B cell (primary cell): Measurements from ENCODE around the gene EFNB3. TPM values are rescaled to one million over a fixed set of nuclear protein-coding genes. Genes with fewer than 3 reads are reported as not detected.
A peak's percentile ranks its signal among the peaks of the same experiment; 100 is the strongest.

Experiments
- ATAC-seq: fragments of 200-7000 bp; cut with Tn5 transposase; one replicate; pipeline ENCODE4 v1.10.0; 2021; ENCODE audit warnings: low read depth, mild to moderate bottlenecking, moderate number of reproducible peaks, moderate library complexity
- CTCF ChIA-PET: fragments of 350-600 bp; sonication (Branson Sonifier 250); formaldehyde crosslinking; loops from one replicate; lab custom pipeline; 2021; ENCODE audit warnings: antibody characterized with exemption, inconsistent platforms; lab: Charles Lee
- POLR2A ChIA-PET: fragments of 350-600 bp; sonication (Branson Sonifier 250); formaldehyde crosslinking; loops from one replicate; lab custom pipeline; 2021; ENCODE audit warnings: antibody characterized with exemption; lab: Charles Lee
- DNase-seq: peaks from one replicate; pipeline ENCODE4 v3.0.0; 2013
- H2AFZ ChIP-seq: 2 replicates; pipeline ENCODE4 v1.6.1; 2012; ENCODE audit warnings: mild to moderate bottlenecking, low read depth, low read length; ENCODE audit not compliant: insufficient read depth, poor library complexity, severe bottlenecking
- H3K27ac ChIP-seq, 2 donors: 1 replicate in 1 of 2; 2 replicates in 1 of 2; pipeline ENCODE4 v1.5.1; 2012 to 2013; ENCODE audit warnings: low read length in 2 of 2, mild to moderate bottlenecking in 2 of 2, moderate library complexity in 1 of 2
- H3K27me3 ChIP-seq, 4 experiments: fragments of 200-600 bp in 1 of 4; sonication (generic) in 1 of 4; replicated peaks in 1 of 4; 1 replicate in 2 of 4; 2 replicates in 2 of 4; pipeline versions ENCODE4 v1.6.1 to v1.7.0; 2013 to 2016; ENCODE audit warnings: low read length in 3 of 4, mild to moderate bottlenecking in 2 of 4, mixed read lengths in 1 of 4, moderate library complexity in 1 of 4; ENCODE audit not compliant: insufficient read depth in 4 of 4, control insufficient read depth in 3 of 4; ENCODE audit errors: control extremely low read depth in 1 of 4
- H3K36me3 ChIP-seq, 2 experiments: replicated peaks in 1 of 2; 1 replicate in 1 of 2; 2 replicates in 1 of 2; pipeline versions ENCODE4 v1.6.1 to v1.7.1; 2013; ENCODE audit warnings: low read length in 1 of 2; ENCODE audit not compliant: insufficient read depth in 2 of 2, control insufficient read depth in 1 of 2; ENCODE audit errors: control extremely low read depth in 1 of 2, extremely low read depth in 1 of 2
- H3K4me1 ChIP-seq, 2 donors: fragments of 200-600 bp in 1 of 2; sonication (generic) in 1 of 2; 1 replicate in 1 of 2; 2 replicates in 1 of 2; pipeline versions ENCODE4 v1.5.1 to v1.6.1; 2013 to 2017; ENCODE audit warnings: low read length in 2 of 2; ENCODE audit not compliant: control insufficient read depth in 2 of 2, insufficient read depth in 2 of 2
- H3K4me2 ChIP-seq: replicated peaks from 2 replicates; pipeline ENCODE3; 2012; ENCODE audit warnings: mild to moderate bottlenecking, low read depth, low read length; ENCODE audit not compliant: poor library complexity, severe bottlenecking
- H3K4me3 ChIP-seq, 5 experiments: fragments of 200-600 bp in 1 of 5; sonication (generic) in 1 of 5; 1 replicate in 3 of 5; 2 replicates in 2 of 5; pipeline versions ENCODE4 v1.5.1 to v1.7.0; 2011 to 2016; ENCODE audit warnings: low read length in 4 of 5, mild to moderate bottlenecking in 4 of 5, low read depth in 2 of 5, control low read depth in 1 of 5, moderate library complexity in 1 of 5; ENCODE audit not compliant: insufficient read depth in 1 of 5; ENCODE audit errors: control extremely low read depth in 1 of 5, extremely low read depth in 1 of 5
- H3K79me2 ChIP-seq: fragments of 200-600 bp; sonication (generic); one replicate; pipeline ENCODE4 v1.6.0; 2016; ENCODE audit warnings: low read length; ENCODE audit not compliant: control insufficient read depth, insufficient read depth
- H3K9ac ChIP-seq: fragments of 200-600 bp; sonication (generic); 2 replicates; pipeline ENCODE4 v1.6.1; 2017; ENCODE audit warnings: mild to moderate bottlenecking, low read length, moderate library complexity
- H3K9me3 ChIP-seq, 3 donors: one replicate each; pipeline versions ENCODE4 v1.6.1 to v1.7.1; 2013; ENCODE audit warnings: low read length in 2 of 3; ENCODE audit not compliant: control insufficient read depth in 2 of 3, insufficient read depth in 1 of 3; ENCODE audit errors: control extremely low read depth in 1 of 3
- H4K20me1 ChIP-seq: 2 replicates; pipeline ENCODE4 v1.6.0; 2012; ENCODE audit warnings: mild to moderate bottlenecking, low read length; ENCODE audit not compliant: insufficient read depth, control insufficient read depth, poor library complexity, severe bottlenecking
- H3K27ac Mint-ChIP-seq: one replicate; pipeline ENCODE4 v1.8.0; 2021; ENCODE audit warnings: mixed read lengths
- H3K27me3 Mint-ChIP-seq: one replicate; pipeline ENCODE4 v1.8.0; 2021; ENCODE audit warnings: mixed read lengths
- H3K4me1 Mint-ChIP-seq: one replicate; pipeline ENCODE4 v1.8.0; 2021; ENCODE audit warnings: mixed read lengths
- H3K4me3 Mint-ChIP-seq: one replicate; pipeline ENCODE4 v1.8.0; 2021; ENCODE audit warnings: mixed read lengths
- H3K9me3 Mint-ChIP-seq: one replicate; pipeline ENCODE4 v1.8.0; 2022; ENCODE audit warnings: mixed read lengths; ENCODE audit not compliant: insufficient read depth
- CTCF ChIP-seq: fragments of 200-600 bp; IDR thresholded peaks from one replicate; pipeline ENCODE4 v1.8.0; 2022; ENCODE audit warnings: antibody characterized with exemption, mild to moderate bottlenecking
- EZH2 ChIP-seq: IDR thresholded peaks from 2 replicates; pipeline ENCODE4 v1.6.1; 2012; ENCODE audit warnings: borderline replicate concordance, low read depth, mild to moderate bottlenecking, moderate library complexity, low read length; ENCODE audit not compliant: insufficient read depth, poor library complexity, severe bottlenecking
- WGBS: methylation state at CpG from one replicate; pipeline ENCODE4 v1.1.5; 2013; ENCODE audit warnings: missing lambda C conversion rate; ENCODE audit not compliant: insufficient coverage; 5-methylcytosine and 5-hydroxymethylcytosine counted together
- intact Hi-C: fragments of 100-400 bp; cut with micrococcal nuclease; formaldehyde crosslinking; loops from one replicate; pipeline ENCODE4 v1.10.0; 2022
- polyA minus RNA-seq: library from RNA; depleted of rRNA, polyadenylated mRNA; stranded (reverse); fragments of >200 nt; gene quantifications from 2 replicates; pipeline ENCODE4 v1.2.3, GENCODE V29; 2012
- polyA plus RNA-seq: library from polyadenylated mRNA; depleted of rRNA; stranded (reverse); fragments of >200 nt; gene quantifications from 2 replicates; pipeline ENCODE4 v1.2.3, GENCODE V29; 2012
- total RNA-seq, 2 donors: library from RNA; stranded (reverse); fragments of 120-200 nt in 1 of 2; gene quantifications; 1 replicate in 1 of 2; 2 replicates in 1 of 2; pipeline versions ENCODE4 v1.2.3 to v1.2.4, GENCODE V29; 2013 to 2022

Gene EFNB3
- total RNA-seq (not detected in 2 replicates), polyA plus RNA-seq (not detected in 2 replicates), polyA minus RNA-seq (not detected in 2 replicates)
- 0.05 TPM for total RNA-seq (2013)

GRCh38 chr17:7704601-7705268 is at the start of gene EFNB3:
EFNB3 (plus strand) TSS chr17:7705202; CDS start chr17:7705599, 397 bp downstream.
- Mint-ChIP-seq H3K4me3 (peak within 1 kb of the TSS; percentile 74), H3K4me1 (peaks cover 15% of the 10 kb centered on the region), H3K27ac (no peak within 1 kb of the TSS), H3K9me3 (no peaks in the 10 kb centered on the region), H3K27me3 (peaks cover 53% of the 10 kb centered on the region)
- H3K27ac ChIP-seq, result no peak within 1 kb of the TSS
- peaks cover 0 to 21% of the 10 kb centered on the region in 2 experiments for H3K36me3 ChIP-seq
- intact Hi-C loops, result no loop called here
- H3K79me2 ChIP-seq, result no peaks in the 10 kb centered on the region
- H3K9me3 ChIP-seq, result no peaks in the 10 kb centered on the region
- peak within 1 kb of the TSS; percentile 75 for H3K4me2 ChIP-seq
- WGBS, result 4% methylated on average over 27 of the region's 45 CpGs
- ChIA-PET POLR2A (interaction anchor here (0.6 kb wide), 1 partner anchor 13 kb away, joined by 6 read pairs; the partner anchor contains the start of gene DNAH2), CTCF (no interaction called here)
- peak within 1 kb of the TSS; percentile 29 for H3K9ac ChIP-seq
- ATAC-seq, result peak; percentile 14
- peaks cover 0 to 62% (median 19%) of the 10 kb centered on the region in 4 experiments for H3K27me3 ChIP-seq
- no peaks in the 10 kb centered on the region for H4K20me1 ChIP-seq
- H3K4me1 ChIP-seq, result peaks cover 19 to 23% of the 10 kb centered on the region in 2 donors
- DNase-seq, result peak; percentile 29
- TF ChIP-seq CTCF (no peak), EZH2 (no peak)
- H3K4me3 ChIP-seq, result peak within 1 kb of the TSS in 3 of 5 experiments; percentile 5 to 34 (median 21)
- H2AFZ ChIP-seq, result peak within 1 kb of the TSS; percentile 5

- Histone ChIP-seq H3K27me3 (peaks cover 0 to 30% (median 19%) of the 10 kb centered on the region in 4 experiments), H2AFZ (no peak overlapping the region), H3K27ac (no peak overlapping the region), H3K9ac (no peak overlapping the region), H3K4me2 (no peak overlapping the region), H3K9me3 (peaks cover 0 to 6% (median 0%) of the 10 kb centered on the region in 3 donors), H3K79me2 (no peaks in the 10 kb centered on the region), H4K20me1 (no peaks in the 10 kb centered on the region), H3K4me3 (no peak overlapping the region), H3K36me3 (no peaks in the 10 kb centered on the region), H3K4me1 (peaks cover 12 to 16% of the 10 kb centered on the region in 2 donors)
- intact Hi-C loops, result no loop called here
- Mint-ChIP-seq H3K4me1 (peaks cover 11% of the 10 kb centered on the region), H3K27ac (no peak overlapping the region), H3K4me3 (no peak overlapping the region), H3K27me3 (peaks cover 30% of the 10 kb centered on the region), H3K9me3 (no peaks in the 10 kb centered on the region)
- ChIA-PET CTCF (interaction anchor here (1.1 to 1.2 kb wide), 2 partner anchors 23 to 299 kb away, joined by 3 to 5 read pairs; no protein-coding TSS in a partner anchor), POLR2A (interaction anchor here (0.6 kb wide), 1 partner anchor 417 kb away, joined by 4 read pairs; no protein-coding TSS in a partner anchor)
- no peak for TF ChIP-seq CTCF
- no peak for TF ChIP-seq EZH2
- WGBS, result 71% methylated on average over 14 of the region's 17 CpGs
- DNase-seq (peak; percentile 53), ATAC-seq (peak; percentile 35)
These were observed 49.5 kb upstream of the EFNB3 start for GRCh38 chr17:7655541-7655840.
